ENCODE data around the gene RARA.
"Not testable (repeated sequence)": the region's sequence is repeated elsewhere in the genome, so short reads cannot be mapped to it uniquely, and the experiment has no call there.

Gene RARA

GRCh38 chr17:40299159-40299757, 9.7 kb upstream of the RARA start:
- DNase-seq, result not testable (repeated sequence)

- DNase-seq, result no peak
Observed at GRCh38 chr17:40301315-40301714, 7.7 kb upstream of the RARA start.

- DNase-seq, result peak; percentile 15
Observed at GRCh38 chr17:40303009-40303657, 5.8 kb upstream of the RARA start.

- DNase-seq, result no peak
Observed at GRCh38 chr17:40303708-40304551, 5.0 kb upstream of the RARA start.

- DNase-seq, result not testable (repeated sequence)
Observed at GRCh38 chr17:40304552-40304863, 4.5 kb upstream of the RARA start.

GRCh38 chr17:40304866-40305265, 4.1 kb upstream of the RARA start:
- DNase-seq, result not testable (repeated sequence)

- no peak for DNase-seq
Observed at GRCh38 chr17:40306395-40306794, 2.6 kb upstream of the RARA start.

GRCh38 chr17:40307001-40307730, 1.8 kb upstream of the RARA start:
- DNase-seq, result no peak

GRCh38 chr17:40307740-40308239, 1.2 kb upstream of the RARA start:
- DNase-seq, result no peak

GRCh38 chr17:40309949-40310510, 1.1 kb downstream of the RARA start:
- no peak for DNase-seq

- DNase-seq, result no peak
Observed at GRCh38 chr17:40310882-40311391, 2.0 kb downstream of the RARA start.

GRCh38 chr17:40311575-40311974, 2.6 kb downstream of the RARA start:
- DNase-seq, result no peak

GRCh38 chr17:40312131-40312731, 3.3 kb downstream of the RARA start:
- no peak for DNase-seq

GRCh38 chr17:40312893-40313667, 4.1 kb downstream of the RARA start:
- DNase-seq, result no peak

GRCh38 chr17:40313668-40314583, 4.9 kb downstream of the RARA start:
- no peak for DNase-seq

- DNase-seq, result peak; percentile 81
Observed at GRCh38 chr17:40314584-40314956, 5.6 kb downstream of the RARA start.

- no peak for DNase-seq
Observed at GRCh38 chr17:40315206-40315605, 6.2 kb downstream of the RARA start.

- no peak for DNase-seq
Observed at GRCh38 chr17:40315678-40316570, 6.9 kb downstream of the RARA start.

Measured in NCI-H774 (cell line).